PC-9 (cell line): Measurements from ENCODE around the gene ANAPC16. TPM values are rescaled to one million over a fixed set of nuclear protein-coding genes. Genes with fewer than 3 reads are reported as not detected.

ENCODE experiments used
- BruUV-seq: library from RNA; stranded (reverse); fragments of 400-500 nt; replicated peaks from 2 replicates; lab custom pipeline; 2021; lab: Mats Ljungman, UMichigan
- CTCF ChIA-PET: fragments of 300-600 bp; sonication (Branson Sonifier 250); formaldehyde crosslinking; loops from one replicate; lab custom pipeline; 2022; ENCODE audit warnings: antibody characterized with exemption; lab: Charles Lee
- POLR2A ChIA-PET: fragments of 300-600 bp; sonication (Branson Sonifier 250); formaldehyde crosslinking; loops from one replicate; lab custom pipeline; 2022; ENCODE audit warnings: antibody characterized with exemption; ENCODE audit not compliant: unreplicated experiment; lab: Charles Lee
- DNase-seq, 2 experiments: peaks; one replicate each; pipeline versions ENCODE4 v3.0.0 to v3.0.0-alpha.2; 2015 to 2022; ENCODE audit warnings: mixed read lengths in 1 of 2
- H2AFZ ChIP-seq: fragments of 200-600 bp; sonication (generic); 2 replicates; pipeline ENCODE4 v1.8.1; 2017; ENCODE audit warnings: antibody characterized with exemption
- H3F3A ChIP-seq: fragments of 200-600 bp; sonication (generic); 2 replicates; pipeline ENCODE4 v1.8.1; 2017; ENCODE audit warnings: antibody characterized with exemption, mild to moderate bottlenecking, low read depth; ENCODE audit not compliant: insufficient read depth
- H3K27ac ChIP-seq: fragments of 200-600 bp; sonication (generic); 2 replicates; pipeline ENCODE4 v1.6.1; 2016; ENCODE audit warnings: mixed run types
- H3K27me3 ChIP-seq: fragments of 200-600 bp; sonication (generic); 2 replicates; pipeline ENCODE4 v1.6.1; 2016; ENCODE audit warnings: low read depth, mixed run types; ENCODE audit not compliant: insufficient read depth
- H3K36me3 ChIP-seq: fragments of 200-600 bp; sonication (generic); 2 replicates; pipeline ENCODE4 v1.6.1; 2016; ENCODE audit warnings: low read depth, mixed run types
- H3K4me1 ChIP-seq: fragments of 200-600 bp; sonication (generic); replicated peaks from 2 replicates; pipeline ENCODE4 v1.6.1; 2016; ENCODE audit warnings: mixed run types; ENCODE audit not compliant: insufficient read depth
- H3K4me2 ChIP-seq: fragments of 200-600 bp; sonication (generic); 2 replicates; pipeline ENCODE4 v1.6.1; 2017; ENCODE audit warnings: mixed run types
- H3K4me3 ChIP-seq: fragments of 200-600 bp; sonication (generic); 2 replicates; pipeline ENCODE4 v1.6.1; 2016; ENCODE audit warnings: mixed run types
- H3K79me2 ChIP-seq: fragments of 200-600 bp; sonication (generic); 2 replicates; pipeline ENCODE4 v1.6.1; 2017; ENCODE audit warnings: low read depth, mixed run types
- H3K9me2 ChIP-seq: fragments of 200-600 bp; sonication (generic); 2 replicates; pipeline ENCODE4 v1.8.1; 2017; ENCODE audit warnings: mild to moderate bottlenecking; ENCODE audit not compliant: insufficient read depth
- H3K9me3 ChIP-seq: fragments of 200-600 bp; sonication (generic); 2 replicates; pipeline ENCODE4 v1.8.1; 2016; ENCODE audit warnings: low read depth; ENCODE audit not compliant: insufficient read depth
- H4K20me1 ChIP-seq: fragments of 200-600 bp; sonication (generic); 2 replicates; pipeline ENCODE4 v1.8.1; 2017; ENCODE audit not compliant: insufficient read depth
- CTCF ChIP-seq: fragments of 200-600 bp; sonication (generic); conservative IDR thresholded peaks from 2 replicates; pipeline ENCODE4 v1.6.1; 2017; ENCODE audit warnings: mixed run types, antibody characterized with exemption, mild to moderate bottlenecking, moderate library complexity
- EZH2 ChIP-seq: fragments of 200-600 bp; sonication (generic); IDR thresholded peaks from 2 replicates; pipeline ENCODE4 v1.8.0; 2017; ENCODE audit warnings: antibody characterized with exemption, low read depth
- intact Hi-C: fragments of 100-400 bp; cut with micrococcal nuclease; formaldehyde crosslinking; loops from one replicate; pipeline ENCODE4 v1.10.0; 2022; ENCODE audit not compliant: unreplicated experiment
- total RNA-seq: library from RNA; stranded (reverse); gene quantifications from 2 replicates; pipeline ENCODE4 v1.2.3, GENCODE V29; 2021

Gene ANAPC16
- total RNA-seq, 1 experiment from 2014 or later = 171 TPM

DNA sequence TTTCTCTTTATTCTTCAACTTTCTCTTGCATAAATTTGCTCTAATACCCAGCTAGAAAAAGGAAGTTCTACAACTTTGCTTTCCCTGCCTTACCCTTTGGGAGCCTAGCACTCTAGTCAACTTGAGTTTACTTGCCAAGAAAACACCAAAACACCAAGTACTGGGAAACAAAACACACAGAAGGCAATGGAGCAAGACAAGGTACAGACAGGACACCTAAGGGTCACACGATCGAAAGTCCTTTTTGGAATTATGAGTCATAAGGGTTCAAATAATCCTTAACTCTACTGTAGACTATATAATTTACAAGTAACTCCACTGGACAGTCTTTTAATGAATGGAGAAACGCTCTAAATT, 42.6 kb upstream of the ANAPC16 start:
- ChIA-PET CTCF (no interaction called here), POLR2A (interaction anchor here (0.5 kb wide), 1 partner anchor 40 kb away, joined by 3 read pairs; no protein-coding TSS in a partner anchor)
- TF ChIP-seq EZH2 = no peak
- no peak for TF ChIP-seq CTCF
- Histone ChIP-seq H3F3A (peaks cover 60% of the 10 kb centered on the region), H3K27ac (peak overlapping the region; percentile 43), H2AFZ (no peak overlapping the region), H3K4me2 (peak overlapping the region; percentile 6; the same call in 1 of the 2 replicates), H3K9me2 (no peaks in the 10 kb centered on the region), H3K9me3 (peaks cover 11% of the 10 kb centered on the region), H3K79me2 (0 out of 2 replicates have a peak, but pooled peaks cover 6% of the 10 kb centered on the region), H3K4me3 (no peak overlapping the region), H4K20me1 (no peaks in the 10 kb centered on the region), H3K4me1 (peaks cover 61% of the 10 kb centered on the region), H3K36me3 (peaks cover 30% of the 10 kb centered on the region; the same call in 1 of the 2 replicates), H3K27me3 (no peaks in the 10 kb centered on the region)
- no peak for DNase-seq
- BruUV-seq = no TSS peak
- intact Hi-C loops = no loop called here

DNA sequence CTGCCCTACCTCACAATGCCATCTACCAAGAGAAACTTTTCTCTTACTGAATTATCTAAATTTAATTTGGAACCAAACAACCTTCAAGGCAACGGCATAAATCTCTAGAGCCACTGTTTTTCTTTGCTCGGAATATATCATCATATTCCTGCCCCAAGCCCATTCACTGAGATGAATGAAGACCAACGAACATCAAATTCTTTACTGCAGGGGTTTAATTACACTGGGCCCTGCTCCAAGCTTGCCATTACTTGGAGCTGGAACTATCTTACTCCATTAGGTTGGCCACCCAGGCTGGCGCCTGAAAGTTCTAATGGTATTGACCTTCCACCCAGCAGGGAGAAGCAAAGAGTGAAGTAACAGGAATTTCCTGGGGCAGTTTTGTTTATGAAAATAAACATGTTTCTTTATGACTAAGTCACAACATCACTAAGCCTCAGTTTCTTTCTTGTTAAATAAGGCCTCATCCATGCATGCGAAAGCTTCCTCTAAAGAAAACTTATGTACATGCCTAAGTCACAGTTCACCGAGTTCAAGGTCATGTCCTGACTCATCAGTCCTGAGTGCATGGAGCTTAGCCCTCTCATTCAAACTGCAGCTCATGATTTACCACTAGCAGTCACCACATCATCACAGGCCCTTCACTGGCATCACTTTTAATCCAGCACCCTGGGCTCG, 42.1 kb upstream of the ANAPC16 start:
- DNase-seq = peak in 1 of 2 experiments; percentile 48
- ChIA-PET CTCF (interaction anchor here (1.6 kb wide), 1 partner anchor 94 kb away, joined by 6 read pairs; no protein-coding TSS in a partner anchor), POLR2A (interaction anchor here (0.5 to 0.7 kb wide), 4 partner anchors 25 to 964 kb away, joined by 3 to 9 read pairs (median 4); no protein-coding TSS in a partner anchor)
- Histone ChIP-seq H3K4me2 (peak overlapping the region; percentile 6; the same call in 1 of the 2 replicates), H4K20me1 (no peaks in the 10 kb centered on the region), H2AFZ (no peak overlapping the region), H3K27me3 (no peaks in the 10 kb centered on the region), H3K4me1 (peaks cover 61% of the 10 kb centered on the region), H3F3A (peaks cover 56% of the 10 kb centered on the region), H3K9me3 (peaks cover 11% of the 10 kb centered on the region), H3K4me3 (no peak overlapping the region), H3K27ac (peak overlapping the region; percentile 43), H3K36me3 (peaks cover 25% of the 10 kb centered on the region), H3K9me2 (no peaks in the 10 kb centered on the region), H3K79me2 (0 out of 2 replicates have a peak, but pooled peaks cover 6% of the 10 kb centered on the region)
- no TSS peak for BruUV-seq
- TF ChIP-seq EZH2 (no peak), CTCF (no peak)
- intact Hi-C loops = no loop called here

DNA sequence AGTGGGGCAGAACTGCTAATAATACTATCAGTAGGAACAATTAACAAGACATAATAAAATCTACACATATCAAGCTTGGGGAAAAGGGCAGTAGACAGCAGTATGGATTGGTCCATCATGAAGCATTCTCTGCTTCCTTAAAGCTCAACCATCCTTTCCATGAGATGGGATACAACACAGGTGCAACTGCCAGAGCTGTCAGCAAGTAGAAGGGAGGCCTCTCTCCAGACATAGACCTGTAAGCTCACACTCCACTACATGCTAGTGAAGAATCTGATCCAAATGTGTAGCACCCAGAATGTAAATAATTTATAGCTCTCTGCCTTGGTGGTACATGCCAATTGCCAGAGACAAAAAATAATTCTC, 41.5 kb upstream of the ANAPC16 start:
- POLR2A ChIA-PET = interaction anchor here (0.6 to 0.7 kb wide), 3 partner anchors 26 to 963 kb away, joined by 4 to 9 read pairs (median 4); no protein-coding TSS in a partner anchor
- intact Hi-C loops = no loop called here
- Histone ChIP-seq H3K27me3 (no peaks in the 10 kb centered on the region), H3K4me1 (peaks cover 61% of the 10 kb centered on the region), H3K36me3 (peaks cover 28% of the 10 kb centered on the region), H4K20me1 (no peaks in the 10 kb centered on the region), H3F3A (peaks cover 56% of the 10 kb centered on the region), H3K27ac (peak overlapping the region; percentile 43), H3K4me3 (no peak overlapping the region), H2AFZ (no peak overlapping the region), H3K79me2 (0 out of 2 replicates have a peak, but pooled peaks cover 6% of the 10 kb centered on the region), H3K4me2 (peak overlapping the region; percentile 6; the same call in 1 of the 2 replicates), H3K9me2 (no peaks in the 10 kb centered on the region), H3K9me3 (peaks cover 11% of the 10 kb centered on the region)
- CTCF ChIA-PET = interaction anchor here (1.6 kb wide), 1 partner anchor 94 kb away, joined by 6 read pairs; no protein-coding TSS in a partner anchor
- no peak for TF ChIP-seq CTCF
- no peak for TF ChIP-seq EZH2
- no TSS peak for BruUV-seq
- DNase-seq = no peak
